Jurkat, Clone E6-1 (cell line): ENCODE data around the gene TMEM25.
"Not testable (repeated sequence)": the region's sequence is repeated elsewhere in the genome, so short reads cannot be mapped to it uniquely, and the experiment has no call there.

Source experiments
- DNase-seq: peaks from one replicate; pipeline ENCODE4 v3.0.0-alpha.2; 2011; ENCODE audit warnings: low read depth, low spot score
- H3K4me3 ChIP-seq: 2 replicates; pipeline ENCODE4 v1.5.1; 2011; ENCODE audit warnings: mild to moderate bottlenecking, low read length, control low read depth, moderate library complexity

TMEM25 gene

GRCh38 chr11:118572061-118572980, 41.3 kb downstream of the TMEM25 start, which contains the start of gene ARCN1:
Gene ARCN1 (plus strand): TSS chr11:118572409. CDS start chr11:118572548, 139 bp downstream.
- DNase-seq, result peak; percentile 69
- peak within 1 kb of the TSS; percentile 94 for H3K4me3 ChIP-seq

- DNase-seq, result peak; percentile 59
- H3K4me3 ChIP-seq, result peak overlapping the region; percentile 94
Observed at GRCh38 chr11:118572981-118573550, 42.1 kb downstream of the TMEM25 start.

- no peak for DNase-seq
- no peak overlapping the region for H3K4me3 ChIP-seq
Observed at GRCh38 chr11:118574636-118575035, 43.6 kb downstream of the TMEM25 start.

GRCh38 chr11:118577995-118578394, 47.0 kb downstream of the TMEM25 start:
- not testable (repeated sequence) for H3K4me3 ChIP-seq, DNase-seq

GRCh38 chr11:118581057-118581456, 50.1 kb downstream of the TMEM25 start:
- H3K4me3 ChIP-seq, result no peak overlapping the region
- no peak for DNase-seq
